Measurements from ENCODE around the gene FNDC3B.
"Not testable (repeated sequence)": the region's sequence is repeated elsewhere in the genome, so short reads cannot be mapped to it uniquely, and the experiment has no call there.

Gene FNDC3B

DNA sequence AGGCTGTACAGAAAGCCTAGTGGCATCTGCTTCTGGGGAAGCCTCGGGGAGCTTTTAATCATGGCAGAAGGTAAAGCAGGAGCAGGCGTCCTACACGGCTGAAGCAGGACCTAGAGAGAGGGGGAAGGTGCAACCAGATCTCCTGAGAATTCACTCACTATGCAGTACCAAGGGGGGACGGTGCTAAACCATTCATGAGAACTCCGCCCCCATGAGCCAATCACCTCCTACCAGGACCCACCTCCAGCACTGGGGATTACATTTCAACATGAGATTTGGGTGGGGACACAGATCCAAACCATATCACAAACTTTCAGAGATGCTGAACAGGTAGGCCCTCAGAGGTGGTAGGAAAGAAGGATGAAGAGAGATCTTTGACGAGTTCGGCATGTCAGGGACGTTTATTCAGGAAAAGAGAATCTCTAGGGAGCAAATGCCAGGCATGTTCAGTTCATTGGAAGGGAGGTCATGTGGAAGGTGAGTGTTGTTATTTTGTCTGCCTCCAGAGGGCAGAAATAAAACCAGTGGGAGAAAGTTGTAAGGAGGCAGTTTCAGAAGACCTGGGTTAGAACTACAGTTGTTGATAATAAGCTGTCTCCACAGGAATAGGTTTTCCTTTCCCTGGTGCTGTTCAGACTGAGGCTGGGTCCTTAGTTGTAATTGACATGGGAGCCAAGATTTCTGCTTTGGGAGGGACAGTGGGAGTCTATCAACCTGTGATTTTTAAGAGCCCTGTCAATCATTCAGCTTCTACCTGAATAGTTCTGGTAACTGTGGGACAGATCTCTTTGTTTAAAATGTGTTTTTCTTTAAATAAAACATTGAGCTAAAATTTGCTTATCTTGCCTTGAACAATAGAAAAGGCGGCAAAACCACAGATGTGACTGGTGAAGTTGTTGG is 4.3 kb upstream of the FNDC3B start:
- DNase-seq, result no peak

DNA sequence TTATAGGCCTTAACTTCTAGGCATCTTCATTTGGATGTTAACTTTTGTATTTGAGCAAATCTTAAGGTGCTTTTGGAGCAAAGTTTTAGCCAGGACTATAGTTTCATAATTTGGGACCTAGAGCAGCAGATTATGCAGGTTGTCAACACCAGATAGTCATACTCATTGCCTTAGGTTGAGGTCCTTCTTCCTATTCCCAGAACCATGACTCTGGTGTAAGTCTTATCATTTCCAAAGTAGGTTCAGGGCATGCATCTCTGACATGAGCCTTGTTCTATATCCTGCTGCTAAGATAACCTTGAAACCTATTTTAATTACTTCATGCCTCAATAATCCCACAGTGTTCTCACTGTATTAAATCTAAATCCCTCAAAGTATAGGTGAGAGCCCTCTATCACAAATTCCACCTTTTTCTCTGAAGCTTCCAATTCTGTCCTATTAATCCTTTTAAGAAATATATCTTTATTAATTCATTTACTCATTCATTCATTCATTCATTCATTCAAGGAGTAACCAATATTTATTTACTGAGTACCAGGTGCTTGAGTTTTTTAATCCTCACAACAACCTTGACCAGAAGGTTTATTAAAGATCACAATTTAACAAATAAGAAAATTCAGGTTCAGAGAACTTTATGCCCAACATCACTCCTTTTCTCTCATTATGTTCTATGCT is 2.7 kb upstream of the FNDC3B start:
- DNase-seq, result no peak

DNA sequence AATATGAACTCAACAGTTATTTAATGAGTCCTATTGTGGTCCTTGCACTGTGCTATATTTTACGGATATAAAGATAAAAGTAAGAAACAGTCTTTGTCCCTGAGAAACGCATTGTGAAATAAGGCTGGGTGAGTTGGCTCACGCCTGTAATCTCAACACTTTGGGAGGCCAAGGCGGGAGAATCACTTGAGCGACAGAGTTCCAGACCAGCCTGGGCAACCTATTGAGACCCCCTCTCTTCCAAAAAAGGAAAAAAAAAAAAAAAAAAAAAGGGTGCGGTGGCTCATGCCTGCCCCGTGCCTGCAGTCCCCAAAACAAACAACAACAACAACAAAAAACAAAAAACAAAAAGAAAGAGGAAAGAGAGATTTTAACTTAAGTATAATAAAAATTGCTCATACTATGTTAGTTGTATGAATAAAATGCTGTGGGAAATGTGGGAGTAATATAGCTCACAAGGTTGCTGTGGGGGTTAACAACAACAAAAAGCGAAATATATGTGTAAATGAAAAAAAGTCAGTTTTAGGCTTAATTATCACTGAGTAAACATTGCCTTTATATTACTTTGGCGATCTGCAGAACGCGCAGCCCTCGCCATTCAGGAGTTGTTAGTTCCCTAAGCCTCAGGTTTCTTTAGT is 461 bp upstream of the FNDC3B start:
- DNase-seq, result no peak

- peak; percentile 55 for DNase-seq
Observed at GRCh38 chr3:172040078-172040980, 951 bp downstream of the FNDC3B start.

DNA sequence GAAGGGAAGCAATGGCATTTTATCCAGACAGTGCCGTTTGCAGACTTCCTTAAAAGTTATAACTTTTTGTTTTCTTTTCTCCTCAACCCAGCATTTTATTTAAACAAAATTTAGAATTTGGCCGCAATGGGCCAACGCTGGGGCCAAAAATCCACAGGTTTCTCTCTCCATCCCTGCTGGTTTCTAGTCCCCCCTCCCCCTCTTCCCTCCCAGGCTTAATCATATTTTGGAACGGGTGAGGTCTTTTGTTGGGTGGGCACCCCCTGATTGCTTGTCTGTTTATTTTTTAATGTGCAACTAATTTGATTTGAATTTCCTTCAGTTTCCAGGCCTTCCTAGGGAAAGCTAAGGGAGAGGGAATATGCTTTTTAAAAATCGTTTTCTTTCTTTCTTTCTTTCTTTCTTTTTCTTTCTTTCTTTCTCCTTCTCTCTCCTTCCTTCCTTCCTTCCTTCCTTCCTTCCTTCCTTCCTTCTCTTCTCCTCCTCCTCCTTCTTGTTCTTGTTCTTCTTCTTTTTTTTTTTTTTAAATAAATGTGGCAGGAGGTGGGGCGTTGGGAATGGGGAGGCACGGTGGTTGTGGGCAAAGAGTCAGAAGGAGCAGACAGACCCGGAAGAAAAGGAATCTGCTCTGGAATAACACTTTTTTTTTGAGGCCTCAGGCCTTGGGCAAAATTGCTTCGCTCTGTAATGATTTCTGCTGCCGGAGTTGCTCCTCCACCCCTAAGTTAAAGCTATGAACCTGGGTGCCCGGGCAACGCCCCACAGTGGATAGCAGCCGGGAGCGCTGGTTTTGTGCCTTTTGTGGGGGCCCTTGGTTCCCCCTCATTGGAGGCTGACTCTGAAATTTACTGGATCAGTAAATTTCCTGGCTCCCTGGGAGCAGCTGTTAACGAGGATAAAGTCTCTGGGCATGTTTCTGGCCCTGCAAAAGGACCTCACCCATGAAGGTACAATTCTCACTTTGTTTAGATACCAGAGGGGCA is 1.9 kb downstream of the FNDC3B start:
- DNase-seq, result no peak

- DNase-seq, result no peak
Observed at GRCh38 chr3:172042136-172042662, 2.8 kb downstream of the FNDC3B start.

DNA sequence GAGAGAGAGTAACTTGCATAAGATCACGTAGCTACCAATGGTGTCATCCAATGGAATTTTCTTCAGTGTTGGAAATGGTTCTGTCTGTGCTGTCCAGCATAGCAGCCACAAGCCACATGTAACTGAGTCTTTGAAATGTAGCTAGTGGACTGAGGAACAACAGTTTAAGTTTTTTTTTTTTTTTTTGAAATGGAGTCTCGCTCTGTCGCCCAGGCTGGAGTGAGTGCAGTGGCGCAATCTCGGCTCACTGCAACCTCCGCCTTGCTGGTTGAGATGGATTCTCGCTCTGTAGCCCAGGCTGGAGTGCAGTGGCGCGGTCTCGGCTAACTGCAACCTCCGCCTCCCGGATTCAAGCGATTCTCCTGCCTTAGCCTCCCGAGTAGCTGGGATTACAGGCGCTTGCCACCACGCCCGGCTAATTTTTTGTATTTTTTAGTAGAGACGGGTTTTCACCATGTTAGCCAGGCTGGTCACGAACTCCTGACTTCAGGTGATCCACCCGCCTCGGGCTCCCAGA is 3.3 kb downstream of the FNDC3B start:
- DNase-seq, result not testable (repeated sequence)

DNA sequence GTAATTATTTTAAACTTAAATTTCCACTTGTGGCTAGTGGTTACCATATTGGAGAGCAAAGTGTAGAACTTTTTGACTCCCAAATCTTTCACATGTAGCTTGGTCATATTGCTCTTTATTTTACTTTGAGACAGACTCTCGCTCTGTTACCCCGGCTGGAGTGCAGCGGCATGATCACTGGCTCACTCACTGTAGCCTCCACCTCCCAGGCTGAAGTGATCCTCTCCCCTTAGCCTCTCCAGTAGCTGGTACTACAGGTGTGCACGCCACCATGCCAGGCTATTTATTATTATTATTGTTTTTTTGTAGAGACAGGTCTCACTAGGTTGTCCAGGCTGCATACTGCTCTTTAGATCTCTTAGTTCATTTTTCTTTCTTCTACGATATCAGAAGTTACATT is 3.9 kb downstream of the FNDC3B start:
- no peak for DNase-seq

DNA sequence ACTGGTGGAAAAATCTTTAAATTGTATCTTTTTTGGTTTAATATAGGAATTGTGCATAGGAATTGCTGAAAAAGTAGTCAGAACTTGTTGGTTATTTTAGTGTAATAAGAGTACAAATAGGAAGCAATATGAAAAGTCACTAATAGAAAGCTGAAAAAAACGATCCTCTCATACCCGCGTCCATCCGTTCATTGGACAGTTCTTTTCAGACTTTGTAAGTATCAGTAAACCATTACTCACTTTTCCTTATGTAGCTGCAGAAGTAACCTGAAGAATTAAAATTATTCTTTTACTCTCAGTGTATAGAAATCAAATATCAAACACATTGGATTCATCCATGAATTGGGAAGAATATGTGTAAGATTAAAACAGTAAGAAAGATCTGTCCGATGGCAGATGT is 4.4 kb downstream of the FNDC3B start:
- no peak for DNase-seq

DNA sequence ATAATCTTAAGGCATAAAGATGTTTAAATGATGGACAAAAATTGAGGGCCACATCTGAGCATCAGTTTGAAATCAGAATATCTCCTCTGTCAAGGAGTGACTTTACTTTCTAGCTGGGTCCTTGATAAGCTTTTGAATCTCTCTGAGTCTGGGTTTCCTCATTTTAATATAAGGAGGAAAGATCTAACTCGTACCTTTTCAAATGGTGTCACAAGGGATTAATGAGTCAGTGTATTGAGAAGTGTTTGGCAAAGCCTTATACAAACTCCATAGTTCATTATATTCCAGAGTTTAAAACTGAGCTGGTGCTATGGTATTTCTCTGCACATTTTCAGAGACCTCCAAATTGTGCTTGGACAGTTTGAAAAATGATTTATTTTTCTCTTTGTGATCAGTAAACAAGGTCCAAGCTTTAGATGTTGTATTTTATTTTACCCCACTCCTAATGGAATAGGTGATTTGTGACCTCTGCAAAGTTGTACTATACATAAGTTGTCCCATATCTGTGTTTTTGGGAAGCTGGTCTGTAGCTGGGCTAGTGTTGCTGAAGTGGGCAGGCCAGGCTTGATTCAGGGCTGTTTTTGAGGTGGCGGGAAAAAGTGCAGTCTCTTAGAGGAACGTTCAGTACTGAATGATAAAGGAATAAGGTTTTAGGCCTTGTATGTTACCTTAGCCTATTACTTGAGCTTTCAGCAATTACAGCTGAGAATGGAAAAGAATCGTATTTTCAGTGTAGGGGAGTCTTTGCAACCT is 5.6 kb downstream of the FNDC3B start:
- DNase-seq, result no peak

- DNase-seq, result no peak
Observed at GRCh38 chr3:172046268-172046915, 7.0 kb downstream of the FNDC3B start.

DNA sequence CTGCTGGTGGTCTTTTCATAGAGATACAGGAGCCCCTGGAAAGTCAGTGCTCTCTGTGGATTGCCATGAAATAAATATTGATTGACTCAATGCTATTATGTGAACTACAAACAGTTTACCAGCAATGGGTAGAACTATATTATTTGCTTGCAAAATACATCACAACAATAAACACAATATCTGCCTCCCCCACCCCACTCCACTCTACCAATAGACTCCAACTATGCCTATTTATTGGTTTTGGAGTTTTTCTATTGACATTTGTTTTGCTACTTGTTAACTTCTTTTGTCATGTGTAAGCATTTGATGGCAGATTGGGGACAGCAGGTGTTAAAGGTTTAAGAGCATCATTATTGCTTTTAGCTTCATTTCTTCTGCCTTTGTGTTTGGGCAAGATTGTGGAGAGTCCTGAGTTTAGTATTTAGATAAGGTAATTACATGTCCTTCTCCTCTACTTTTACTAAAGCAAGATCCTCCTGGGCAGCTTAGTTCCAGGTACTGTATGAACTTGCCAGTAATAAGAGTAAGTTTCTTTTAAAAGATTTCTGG is 8.3 kb downstream of the FNDC3B start:
- no peak for DNase-seq

DNA sequence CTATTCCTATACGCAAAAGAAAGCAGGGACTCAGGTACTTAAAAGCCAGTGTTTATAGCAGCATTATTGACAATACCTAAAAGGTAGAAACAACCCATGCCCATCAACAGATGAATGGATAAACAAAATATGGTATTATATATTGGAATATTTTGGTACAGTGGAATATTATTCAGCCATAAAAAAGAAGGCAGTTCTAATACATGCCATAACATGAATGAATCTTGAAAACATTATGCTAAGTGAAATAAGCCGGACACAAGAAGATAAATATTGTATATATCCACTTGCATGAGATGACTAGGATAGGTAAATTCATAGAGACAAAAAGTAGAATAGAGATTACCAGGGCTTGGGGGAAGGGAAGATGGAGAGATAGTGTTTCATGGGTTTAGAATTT is 9.2 kb downstream of the FNDC3B start:
- DNase-seq, result no peak

DNA sequence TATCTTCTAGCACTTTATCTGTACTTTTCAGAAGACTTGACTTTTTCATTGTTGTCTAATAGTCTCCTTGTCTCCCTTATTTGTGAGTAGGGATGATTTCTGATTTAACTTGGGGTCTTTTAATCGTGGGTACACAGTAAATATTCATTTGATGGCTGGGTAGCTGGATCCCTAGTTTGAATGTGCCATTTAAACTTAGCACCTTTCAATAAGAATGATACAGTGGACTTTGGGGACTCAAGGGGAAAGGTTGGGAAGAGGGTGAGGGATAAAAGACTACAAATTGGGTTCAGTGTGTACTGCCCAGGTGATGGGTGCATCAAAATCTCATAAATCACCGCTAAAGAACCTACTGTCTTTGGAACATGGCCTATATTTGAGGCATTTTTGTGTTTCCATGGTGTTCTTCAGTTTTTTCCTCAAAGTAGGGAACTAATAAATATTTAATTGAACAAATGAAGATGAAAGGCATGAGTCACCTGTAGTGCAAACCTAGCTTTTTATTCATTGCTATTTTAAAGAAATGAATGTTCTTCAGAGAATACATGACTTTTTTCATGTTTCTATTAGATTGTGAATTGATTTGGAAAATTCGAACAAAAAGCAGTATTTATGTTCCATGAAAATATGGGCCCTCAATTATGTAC is 12.1 kb downstream of the FNDC3B start:
- DNase-seq, result no peak

GRCh38 chr3:172051957-172052354 is 12.6 kb downstream of the FNDC3B start:
- DNase-seq, result no peak

DNA sequence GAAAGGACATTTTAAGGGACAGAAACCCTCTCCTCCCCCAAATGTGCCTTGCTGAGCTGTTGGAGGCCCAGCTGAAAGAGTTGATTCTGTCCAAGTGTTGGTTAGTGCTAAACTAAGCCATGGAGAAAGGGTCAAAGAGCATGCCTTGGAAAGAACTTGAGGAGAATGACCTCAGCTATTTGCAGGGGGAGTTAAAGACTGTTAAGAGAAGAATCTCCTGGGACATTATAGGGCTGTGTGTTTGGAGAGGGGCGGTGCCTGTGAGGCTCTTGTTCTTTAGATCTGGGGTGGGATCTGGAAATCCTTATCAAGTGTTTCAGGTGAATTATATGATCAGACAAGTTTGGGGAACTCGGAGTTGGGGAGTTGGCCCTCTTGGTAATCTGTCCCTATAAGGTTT is 13.0 kb downstream of the FNDC3B start:
- no peak for DNase-seq

GRCh38 chr3:172054115-172054764 is 14.9 kb downstream of the FNDC3B start:
- DNase-seq, result no peak

GRCh38 chr3:172056416-172056815 is 17.0 kb downstream of the FNDC3B start:
- no peak for DNase-seq
